PC-9 (cell line): ENCODE measurements around the gene COL18A1.

Experiments used
- CTCF ChIP-seq: fragments of 200-600 bp; sonication (generic); conservative IDR thresholded peaks from 2 replicates; pipeline ENCODE4 v1.6.1; 2017; ENCODE audit warnings: mixed run types, antibody characterized with exemption, mild to moderate bottlenecking, moderate library complexity
- EZH2 ChIP-seq: fragments of 200-600 bp; sonication (generic); IDR thresholded peaks from 2 replicates; pipeline ENCODE4 v1.8.0; 2017; ENCODE audit warnings: antibody characterized with exemption, low read depth

DNA sequence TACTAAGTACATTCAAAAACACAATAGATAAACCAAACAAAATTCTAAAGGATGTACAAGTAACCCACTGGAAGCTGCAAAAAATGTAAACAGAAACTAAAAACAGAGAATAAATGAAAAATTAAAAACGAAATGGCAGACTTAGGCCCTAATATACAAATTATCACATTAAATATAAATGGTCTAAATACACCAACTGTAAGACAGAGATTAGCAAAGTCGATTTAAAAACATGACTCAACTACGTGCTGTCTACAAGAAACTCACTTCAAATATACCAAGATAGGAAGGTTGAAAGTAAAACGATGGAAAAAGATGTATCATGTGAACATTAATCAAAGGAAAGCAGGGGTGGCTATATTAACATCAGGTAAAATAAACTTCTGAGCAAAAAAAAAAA lies 114.2 kb downstream of the COL18A1 start:
- TF ChIP-seq EZH2 (no peak), CTCF (no peak)
